Endothelial cell of umbilical vein (primary cell): Measurements from ENCODE around the gene GPR27.

Source experiments
- EZH2 ChIP-seq: IDR thresholded peaks from 2 replicates; pipeline ENCODE4 v1.6.1; 2012; ENCODE audit warnings: borderline replicate concordance, low read depth, mild to moderate bottlenecking, moderate library complexity, low read length, inconsistent platforms; ENCODE audit not compliant: severe bottlenecking
- FOS ChIP-seq: IDR thresholded peaks from 2 replicates; pipeline ENCODE4 v1.6.1; 2011; ENCODE audit warnings: mild to moderate bottlenecking, low read length, moderate library complexity, borderline replicate concordance; ENCODE audit not compliant: insufficient read depth
- GATA2 ChIP-seq: IDR thresholded peaks from 2 replicates; pipeline ENCODE4 v1.7.0; 2011; ENCODE audit warnings: low read depth, mild to moderate bottlenecking, moderate library complexity, mixed read lengths, low read length; ENCODE audit not compliant: insufficient read length, insufficient read depth
- JUN ChIP-seq: IDR thresholded peaks from 2 replicates; pipeline ENCODE4 v1.6.1; 2011; ENCODE audit warnings: borderline replicate concordance, low read depth; ENCODE audit not compliant: insufficient read length, insufficient read depth
- MYC ChIP-seq: IDR thresholded peaks from one replicate; pipeline ENCODE4 v1.6.1; 2011; ENCODE audit warnings: mild to moderate bottlenecking, low read depth, low read length
- POLR2A ChIP-seq: IDR thresholded peaks from 2 replicates; pipeline ENCODE4 v1.6.1; 2012; ENCODE audit warnings: low read depth, mild to moderate bottlenecking, control low read depth, low read length
- POLR2AphosphoS5 ChIP-seq: IDR thresholded peaks from 2 replicates; pipeline ENCODE4 v1.6.1; 2012; ENCODE audit warnings: low read depth, mild to moderate bottlenecking, control low read depth, low read length, moderate library complexity; ENCODE audit not compliant: insufficient read depth
- TF ChIP-seq, protein P1 (sequence below), 2 donors: IDR thresholded peaks; 1 replicate in 1 of 2; 2 replicates in 1 of 2; pipeline ENCODE4 v1.5.1; 2011; ENCODE audit warnings: low read length in 2 of 2, mild to moderate bottlenecking in 2 of 2, moderate library complexity in 2 of 2, control low read depth in 1 of 2, inconsistent platforms in 1 of 2, low read depth in 1 of 2; ENCODE audit not compliant: insufficient read depth in 1 of 2; ENCODE audit errors: extremely low read depth in 1 of 2

DNA sequence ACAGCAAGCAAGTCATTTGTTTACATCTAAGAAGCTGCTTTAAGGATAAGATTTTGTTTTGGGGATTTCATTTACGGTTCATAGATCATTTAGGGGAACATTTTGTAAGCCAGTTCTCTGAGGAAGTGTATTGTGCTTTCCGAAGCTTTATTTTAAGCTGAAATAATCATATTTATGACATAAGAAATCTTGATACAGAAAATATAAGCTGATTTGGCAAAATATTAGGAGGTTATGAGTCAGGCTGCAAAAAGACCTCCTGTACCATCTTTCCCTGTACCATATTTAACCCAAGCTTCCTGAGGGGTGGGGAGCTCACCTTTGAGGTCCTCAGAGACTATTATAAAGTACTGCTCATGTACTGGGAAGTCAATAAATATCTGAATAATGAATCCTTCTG, 20.3 kb upstream of the GPR27 start:
- TF ChIP-seq EZH2 (no peak), JUN (no peak), POLR2A (no peak), POLR2AphosphoS5 (no peak), FOS (no peak), GATA2 (no peak), MYC (no peak)
- TF ChIP-seq, protein P1, sequence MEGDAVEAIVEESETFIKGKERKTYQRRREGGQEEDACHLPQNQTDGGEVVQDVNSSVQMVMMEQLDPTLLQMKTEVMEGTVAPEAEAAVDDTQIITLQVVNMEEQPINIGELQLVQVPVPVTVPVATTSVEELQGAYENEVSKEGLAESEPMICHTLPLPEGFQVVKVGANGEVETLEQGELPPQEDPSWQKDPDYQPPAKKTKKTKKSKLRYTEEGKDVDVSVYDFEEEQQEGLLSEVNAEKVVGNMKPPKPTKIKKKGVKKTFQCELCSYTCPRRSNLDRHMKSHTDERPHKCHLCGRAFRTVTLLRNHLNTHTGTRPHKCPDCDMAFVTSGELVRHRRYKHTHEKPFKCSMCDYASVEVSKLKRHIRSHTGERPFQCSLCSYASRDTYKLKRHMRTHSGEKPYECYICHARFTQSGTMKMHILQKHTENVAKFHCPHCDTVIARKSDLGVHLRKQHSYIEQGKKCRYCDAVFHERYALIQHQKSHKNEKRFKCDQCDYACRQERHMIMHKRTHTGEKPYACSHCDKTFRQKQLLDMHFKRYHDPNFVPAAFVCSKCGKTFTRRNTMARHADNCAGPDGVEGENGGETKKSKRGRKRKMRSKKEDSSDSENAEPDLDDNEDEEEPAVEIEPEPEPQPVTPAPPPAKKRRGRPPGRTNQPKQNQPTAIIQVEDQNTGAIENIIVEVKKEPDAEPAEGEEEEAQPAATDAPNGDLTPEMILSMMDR (IDR thresholded peaks at IDR 0.05; ENCODE audit: extremely low read depth in 1 of 2, insufficient read depth in 1 of 2, low read depth in 1 of 2, low read length in 2 of 2): no peak
